HG02870 (cell line): ENCODE results near the gene TNFRSF1B.
A peak's percentile ranks its signal among the peaks of the same experiment; 100 is the strongest.
"Not testable (repeated sequence)": the region's sequence is repeated elsewhere in the genome, so short reads cannot be mapped to it uniquely, and the experiment has no call there.

Source experiments
- ATAC-seq: cut with Tn5 transposase; IDR thresholded peaks from one replicate; pipeline ENCODE4 v1.9.1; 2021; ENCODE audit warnings: mild to moderate bottlenecking, moderate library complexity; ENCODE audit not compliant: unreplicated experiment

Gene TNFRSF1B

GRCh38 chr1:12209495-12209832, 42.7 kb downstream of the TNFRSF1B start:
- ATAC-seq: no peak

DNA sequence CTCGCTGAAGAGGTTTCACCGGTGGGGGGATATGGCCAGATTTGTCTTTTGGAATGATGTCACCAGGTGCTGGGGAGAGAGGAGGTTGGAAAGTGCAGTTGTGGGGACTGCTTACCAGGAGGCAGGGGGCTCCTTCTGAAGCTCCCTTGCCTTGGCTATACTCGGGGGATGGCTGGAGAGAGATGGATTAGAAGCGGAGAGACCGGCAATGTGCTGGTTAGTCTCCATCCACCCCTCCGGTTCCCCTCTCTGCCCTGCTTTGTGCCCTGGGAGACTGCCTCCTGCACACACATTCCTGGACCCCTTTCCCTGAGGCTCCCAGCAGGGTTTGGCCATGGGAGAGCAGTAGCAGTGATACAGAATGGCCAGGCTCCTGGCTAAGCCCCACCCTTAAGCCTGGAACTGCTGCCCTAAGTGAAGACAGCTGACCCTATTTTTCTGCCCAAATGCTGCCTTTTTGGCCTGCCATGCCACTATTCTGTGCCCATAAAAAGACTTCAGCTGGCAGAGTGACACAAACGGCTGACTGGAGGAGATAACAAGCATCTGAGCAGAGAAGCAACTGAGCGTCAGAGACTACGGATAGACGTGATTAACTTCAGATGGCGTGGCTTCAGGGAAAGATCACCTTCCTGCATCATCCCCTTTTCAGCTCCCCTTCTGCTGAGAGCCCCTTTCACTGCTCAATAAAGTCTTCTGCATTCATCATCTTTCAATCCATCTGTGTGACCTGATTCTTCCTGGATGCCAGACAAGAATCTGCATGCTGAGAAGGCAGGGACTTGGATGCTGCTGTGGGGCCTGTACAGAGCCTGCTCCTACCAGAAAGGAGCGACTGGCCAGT, 48.5 kb downstream of the TNFRSF1B start:
- no peak for ATAC-seq

- no peak for ATAC-seq
These were observed 53.0 kb downstream of the TNFRSF1B start for GRCh38 chr1:12219800-12220199.

DNA sequence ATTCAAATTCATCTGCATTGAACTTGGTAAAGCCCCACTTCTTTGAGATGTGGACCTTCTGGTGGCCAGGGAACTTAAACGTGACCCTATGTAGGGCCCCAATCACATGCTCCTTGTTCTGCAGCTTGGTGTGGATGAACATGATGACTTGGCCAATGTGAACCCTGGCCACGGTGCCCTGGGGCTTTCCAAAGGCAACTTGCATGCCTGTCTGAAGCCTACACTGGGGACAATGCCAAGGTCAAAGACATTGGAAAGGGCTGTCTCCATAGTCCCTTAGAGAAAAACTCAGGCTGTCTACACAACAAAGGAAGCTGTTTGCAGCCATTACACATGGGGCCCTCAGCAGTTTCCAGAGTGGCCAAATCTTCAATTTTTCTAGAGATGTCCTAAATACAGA, 54.1 kb downstream of the TNFRSF1B start:
- no peak for ATAC-seq

GRCh38 chr1:12222700-12223099, 55.9 kb downstream of the TNFRSF1B start:
- ATAC-seq: not testable (repeated sequence)

DNA sequence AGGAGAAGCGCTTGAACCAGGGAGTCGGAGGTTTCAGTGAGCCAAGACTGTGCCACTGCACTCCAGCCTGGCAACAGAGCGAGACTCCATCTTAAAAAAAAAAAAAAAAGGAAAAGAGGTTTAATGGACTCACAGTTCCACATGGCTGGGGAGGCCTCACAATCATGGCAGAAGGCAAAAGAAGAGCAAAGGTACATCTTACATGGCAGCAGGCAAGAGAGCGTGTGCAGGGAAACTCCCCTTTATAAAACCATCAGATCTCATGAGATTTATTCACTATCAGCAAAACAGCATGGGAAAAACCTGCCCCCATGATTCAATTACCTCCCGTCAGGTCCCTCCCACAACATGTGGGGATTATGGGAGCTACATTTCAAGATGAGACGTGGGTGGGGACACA, 57.3 kb downstream of the TNFRSF1B start:
- not testable (repeated sequence) for ATAC-seq

GRCh38 chr1:12228979-12229378, 62.2 kb downstream of the TNFRSF1B start:
- no peak for ATAC-seq

DNA sequence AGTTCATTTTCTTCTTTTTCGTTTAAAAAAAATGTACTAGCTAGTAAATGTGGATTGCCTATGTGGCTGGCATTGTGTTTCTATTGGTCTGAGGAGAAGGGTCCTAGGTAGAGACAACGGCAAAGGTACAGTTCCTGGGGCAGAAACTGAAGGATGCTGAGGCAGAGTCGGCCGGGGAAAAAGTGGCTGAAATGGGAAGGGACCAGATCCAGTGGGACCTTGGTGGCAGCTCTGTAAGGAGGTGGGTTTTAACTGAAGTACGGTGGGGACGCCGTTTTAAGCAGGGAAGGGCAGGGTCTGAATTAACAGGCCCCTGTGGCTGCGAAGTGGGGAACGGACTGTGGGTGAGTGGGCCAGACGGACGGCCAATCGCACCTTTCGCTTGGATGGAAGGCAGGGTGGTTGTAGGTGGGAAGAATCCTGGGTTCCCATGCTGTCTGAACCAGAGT, 62.6 kb downstream of the TNFRSF1B start:
- no peak for ATAC-seq

DNA sequence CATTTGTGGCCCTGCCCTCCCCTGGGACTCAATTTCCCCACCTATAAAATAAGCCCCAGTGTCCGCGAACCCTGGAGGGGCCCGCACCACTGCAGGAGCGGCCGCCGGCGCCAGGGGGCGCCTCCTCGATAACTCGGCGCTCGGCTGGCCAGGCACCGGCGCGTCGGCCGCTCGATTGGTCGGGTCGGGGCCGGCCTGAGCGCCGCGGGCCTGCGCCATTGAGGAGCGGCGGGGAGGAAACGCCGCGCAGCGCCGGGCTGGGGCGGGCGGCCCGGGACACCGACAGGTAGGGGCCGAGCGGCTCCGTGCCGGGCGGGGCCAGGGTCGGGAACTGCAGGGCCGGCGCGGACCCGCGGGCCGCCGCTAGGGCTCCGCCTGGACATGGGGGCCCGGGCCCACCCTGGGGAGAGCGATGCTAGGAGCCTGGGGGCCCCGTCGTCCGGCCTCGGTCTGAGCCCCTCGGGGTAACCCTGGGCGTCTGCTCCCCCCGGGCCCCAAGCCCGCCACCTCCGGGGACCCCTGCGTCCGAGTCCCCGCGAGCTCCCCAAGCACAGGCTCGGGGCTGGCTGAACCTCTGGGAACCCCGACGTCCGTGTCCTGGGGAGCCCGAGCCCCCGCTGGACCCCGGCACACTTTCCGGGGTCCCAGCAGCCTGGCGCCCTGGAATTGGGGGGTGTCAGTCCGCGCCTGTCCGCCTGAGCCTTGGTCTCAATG, 63.2 kb downstream of the TNFRSF1B start, which contains the start of gene VPS13D:
Gene VPS13D, plus strand, starts transcription at position 196 of the 714 bp plus-strand sequence. CDS start 4,237 bp downstream, outside the sequence.
- peak; percentile 62 for ATAC-seq

DNA sequence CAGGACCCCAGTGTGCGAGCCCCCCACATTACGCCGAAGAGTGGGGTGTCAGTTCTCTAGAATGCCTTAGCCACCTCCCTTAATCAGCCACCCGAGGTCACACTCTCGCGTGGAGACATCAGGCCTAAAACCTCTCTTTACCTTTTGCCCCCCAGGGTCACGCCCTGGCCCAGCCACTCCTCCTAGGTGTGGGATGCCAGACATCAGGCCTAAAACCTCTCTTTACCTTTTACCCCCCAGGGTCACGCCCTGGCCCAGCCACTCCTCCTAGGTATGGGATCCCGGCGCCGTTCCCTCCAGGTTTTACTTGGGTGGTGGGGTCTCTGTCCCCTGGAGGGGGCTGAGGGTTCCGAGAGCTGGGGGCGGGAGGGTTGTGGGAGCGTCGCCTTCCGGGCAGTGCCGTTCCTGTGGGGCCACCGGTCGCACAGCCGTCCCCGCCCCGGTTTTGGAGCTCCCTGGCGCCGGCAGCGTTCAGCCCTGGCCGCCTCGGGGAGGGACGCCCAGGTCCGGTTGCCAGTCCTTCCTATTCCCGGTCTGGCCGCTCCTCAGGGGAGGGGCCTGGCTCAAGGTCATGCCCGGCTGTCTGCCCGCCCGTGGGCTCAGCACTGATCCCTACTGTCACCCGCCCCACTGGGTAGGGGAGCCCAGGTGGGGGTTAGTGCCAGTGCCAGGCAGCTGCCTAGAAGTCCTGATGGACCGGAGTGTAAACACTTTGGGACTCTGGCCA, 63.9 kb downstream of the TNFRSF1B start:
- peak; percentile 26 for ATAC-seq

GRCh38 chr1:12231276-12231595, 64.4 kb downstream of the TNFRSF1B start:
- ATAC-seq: no peak

DNA sequence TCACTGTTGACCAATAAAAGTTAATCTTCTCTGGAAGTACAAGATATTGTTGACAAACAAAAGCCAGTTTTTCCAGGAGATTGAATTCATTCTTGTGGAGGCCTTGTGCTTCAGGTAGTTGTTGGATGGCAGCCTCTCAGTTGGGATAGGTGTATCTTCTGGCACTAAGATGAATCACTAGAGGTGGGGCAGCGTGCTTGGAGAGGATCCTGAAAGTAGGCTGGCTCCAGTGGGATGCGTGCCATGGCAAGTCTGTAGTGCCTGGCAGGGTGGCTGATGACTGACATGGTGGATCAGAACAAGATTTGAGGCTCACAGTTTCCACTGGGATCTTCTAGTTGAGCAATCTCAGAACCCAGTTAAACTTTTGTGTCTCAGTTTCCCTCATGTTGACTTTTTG, 65.4 kb downstream of the TNFRSF1B start:
- ATAC-seq: no peak

- no peak for ATAC-seq
These were observed 77.3 kb downstream of the TNFRSF1B start for GRCh38 chr1:12244078-12244477.

GRCh38 chr1:12244585-12244984, 77.8 kb downstream of the TNFRSF1B start:
- no peak for ATAC-seq

DNA sequence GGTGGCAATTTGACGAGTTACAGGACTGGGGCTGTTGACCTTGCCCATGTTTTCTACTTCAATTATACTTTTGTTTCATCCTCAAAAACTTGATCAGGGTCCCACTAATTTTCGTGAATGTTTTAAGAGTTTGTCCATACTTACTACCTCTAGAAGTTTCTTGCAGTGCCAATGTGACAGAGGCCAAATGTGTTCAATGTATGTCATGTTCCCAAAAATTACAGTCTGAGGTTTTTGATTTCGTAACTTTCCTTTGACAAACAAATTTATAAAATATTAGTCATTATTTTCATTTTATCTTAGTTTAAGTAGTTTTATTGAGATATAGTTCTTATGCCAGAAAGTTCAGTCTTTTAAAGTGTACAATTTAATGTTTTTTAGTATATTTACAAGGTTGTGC, 78.3 kb downstream of the TNFRSF1B start:
- no peak for ATAC-seq

GRCh38 chr1:12245733-12246132, 78.9 kb downstream of the TNFRSF1B start:
- ATAC-seq: no peak

GRCh38 chr1:12246584-12246983, 79.8 kb downstream of the TNFRSF1B start:
- ATAC-seq: no peak

- no peak for ATAC-seq
These were observed 82.4 kb downstream of the TNFRSF1B start for GRCh38 chr1:12249181-12249580.

DNA sequence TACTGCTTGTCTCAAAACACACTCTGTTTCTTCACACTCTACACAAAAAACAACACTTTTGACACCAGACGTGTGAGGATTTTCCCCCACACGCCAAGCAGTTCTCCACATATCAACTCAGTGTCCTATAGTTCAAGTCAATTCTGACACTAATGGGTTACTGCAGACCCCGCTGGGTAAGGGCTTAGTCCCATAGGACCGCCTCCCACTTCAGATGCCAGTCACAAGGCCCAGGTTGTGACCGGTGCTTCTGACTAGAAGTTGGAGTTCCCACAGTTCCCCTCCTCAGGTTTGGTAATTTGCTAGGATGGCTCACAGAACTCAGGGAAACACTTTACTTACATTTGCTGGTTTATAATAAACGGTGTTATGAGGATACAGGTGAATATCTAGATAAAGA, 83.0 kb downstream of the TNFRSF1B start:
- no peak for ATAC-seq

DNA sequence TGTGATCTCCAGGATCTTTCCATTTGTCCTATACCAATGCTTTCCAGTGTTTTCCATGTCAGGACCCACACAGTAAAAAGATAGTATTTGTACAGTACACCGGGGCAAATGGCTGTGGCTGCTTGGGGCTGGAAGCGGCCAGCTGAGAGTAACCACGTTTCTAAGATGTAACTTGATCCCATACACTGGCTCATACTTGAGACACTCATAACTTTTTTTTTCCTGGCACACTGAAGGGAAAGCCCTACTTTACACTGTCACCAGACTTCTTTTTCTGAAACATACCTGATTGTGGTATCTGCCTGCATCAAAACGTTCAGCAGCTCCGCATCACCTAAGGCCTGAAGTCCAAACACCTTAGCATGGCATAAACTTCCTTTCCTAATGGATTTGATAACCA, 84.7 kb downstream of the TNFRSF1B start:
- ATAC-seq: no peak

GRCh38 chr1:12255913-12256312, 89.1 kb downstream of the TNFRSF1B start:
- ATAC-seq: no peak

DNA sequence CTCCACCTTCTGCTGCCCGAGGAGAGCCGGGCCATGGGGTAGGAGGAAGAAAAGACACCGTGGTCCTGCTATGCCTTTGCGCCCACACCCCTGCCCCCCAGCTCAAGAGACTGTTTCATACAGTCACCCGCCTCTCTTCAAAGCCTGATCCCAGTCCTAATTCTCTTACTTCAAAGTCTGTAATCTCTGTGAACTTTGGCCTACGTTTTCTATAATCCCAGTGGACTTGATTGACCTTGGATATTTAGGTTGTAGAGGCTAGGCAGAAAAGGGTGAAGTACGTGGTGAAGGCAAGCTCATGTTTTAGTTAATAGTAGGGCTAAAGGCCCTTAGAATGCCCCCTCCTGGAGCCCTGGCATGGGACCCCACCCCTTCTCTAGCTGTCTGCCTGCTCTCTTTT, 91.5 kb downstream of the TNFRSF1B start:
- no peak for ATAC-seq
